ENCODE data around the gene CLDN4.
"Not testable (repeated sequence)": the region's sequence is repeated elsewhere in the genome, so short reads cannot be mapped to it uniquely, and the experiment has no call there.

Gene CLDN4

GRCh38 chr7:73831834-73832651 lies 1.2 kb downstream of the CLDN4 start:
- peak overlapping the region in 1 of 2 donors; percentile 28 for H3K27ac ChIP-seq
- DNase-seq (ENCODE audit: low spot score) = no peak
- no peak for TF ChIP-seq CTCF (IDR thresholded peaks at IDR 0.05)
- no peak overlapping the region for H3K4me3 ChIP-seq

GRCh38 chr7:73832806-73833205 lies 2.0 kb downstream of the CLDN4 start:
- DNase-seq (ENCODE audit: low spot score) = no peak
- no peak overlapping the region for H3K4me3 ChIP-seq
- TF ChIP-seq CTCF (IDR thresholded peaks at IDR 0.05) = no peak
- H3K27ac ChIP-seq = no peak overlapping the region

DNA sequence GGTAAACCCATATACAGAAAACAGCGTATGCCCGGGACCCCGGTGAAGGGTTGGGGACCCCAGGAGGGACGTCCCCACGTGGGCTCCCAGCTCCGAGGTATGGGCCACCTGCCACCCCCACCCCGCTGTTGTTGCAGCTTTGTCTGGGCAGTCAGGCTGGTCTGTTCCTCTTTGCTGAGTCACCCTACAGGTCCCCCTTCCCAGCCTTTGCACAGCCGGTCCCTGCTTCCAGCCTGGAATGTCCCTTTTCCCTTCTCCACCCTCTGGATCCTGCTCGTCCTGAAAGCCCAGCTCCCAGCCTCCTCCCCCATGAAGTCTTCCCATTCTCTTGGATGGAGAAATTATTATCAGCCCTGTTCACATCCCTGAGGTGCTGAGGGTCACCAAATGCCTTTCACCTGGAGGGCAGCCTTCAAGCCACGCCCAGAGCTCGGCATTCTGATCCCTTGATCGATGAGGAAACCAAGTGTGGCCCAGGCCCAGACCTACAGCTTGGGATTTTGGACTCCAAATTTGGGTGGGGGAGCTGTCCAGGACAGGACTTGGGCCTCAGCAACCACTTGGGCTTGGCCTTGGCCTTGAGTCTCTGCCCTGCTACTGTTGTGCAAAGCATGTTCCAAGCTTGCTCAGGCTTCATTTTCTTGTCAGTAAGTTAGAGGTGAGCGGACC lies 2.6 kb downstream of the CLDN4 start:
- DNase-seq (ENCODE audit: low spot score) = no peak
- no peak overlapping the region for H3K4me3 ChIP-seq
- no peak overlapping the region for H3K27ac ChIP-seq
- no peak for TF ChIP-seq CTCF (IDR thresholded peaks at IDR 0.05)

GRCh38 chr7:73834626-73835191 lies 3.9 kb downstream of the CLDN4 start:
- TF ChIP-seq CTCF (IDR thresholded peaks at IDR 0.05) = no peak
- H3K4me3 ChIP-seq = no peak overlapping the region
- H3K27ac ChIP-seq = no peak overlapping the region
- DNase-seq (ENCODE audit: low spot score) = no peak

- H3K4me3 ChIP-seq; H3K27ac ChIP-seq; DNase-seq (ENCODE audit: low spot score): not testable (repeated sequence)
These were observed 6.4 kb downstream of the CLDN4 start for GRCh38 chr7:73837167-73837566.

GRCh38 chr7:73838642-73839041 lies 7.8 kb downstream of the CLDN4 start:
- no peak for DNase-seq (ENCODE audit: low spot score)
- no peak for TF ChIP-seq CTCF (IDR thresholded peaks at IDR 0.05)
- no peak overlapping the region for H3K4me3 ChIP-seq
- H3K27ac ChIP-seq = no peak overlapping the region

DNA sequence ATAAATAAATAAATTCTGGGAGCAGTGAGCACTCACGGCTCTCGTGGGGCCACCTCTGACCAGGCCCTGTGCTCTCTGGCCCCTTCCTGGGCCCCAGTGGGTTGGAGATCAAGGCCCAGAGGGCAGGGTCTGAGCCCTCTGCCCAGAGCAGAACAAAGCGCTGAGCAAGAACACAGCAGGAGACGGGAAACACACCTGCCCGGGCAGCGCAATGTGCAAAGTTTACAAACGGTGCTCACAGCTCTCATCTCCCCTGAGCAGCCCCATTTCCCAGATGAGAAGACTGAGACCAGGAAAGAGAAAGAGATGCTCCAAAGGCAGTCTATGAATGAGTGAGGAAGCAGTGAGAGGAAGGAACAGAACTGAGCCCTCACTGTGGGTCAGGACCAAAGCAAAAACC lies 8.5 kb downstream of the CLDN4 start:
- TF ChIP-seq CTCF (IDR thresholded peaks at IDR 0.05) = no peak
- no peak for DNase-seq (ENCODE audit: low spot score)
- H3K4me3 ChIP-seq = no peak overlapping the region
- no peak overlapping the region for H3K27ac ChIP-seq

All from coronary artery (tissue), 2 donors.